Measurements from ENCODE around the gene ZEB2. TPM values are rescaled to one million over a fixed set of nuclear protein-coding genes. Genes with fewer than 3 reads are reported as not detected.
A peak's percentile ranks its signal among the peaks of the same experiment; 100 is the strongest.

The ZEB2 gene
- total and polyA plus RNA-seq, 12 donors, result 29.0 to 226 (median 142) TPM

DNA sequence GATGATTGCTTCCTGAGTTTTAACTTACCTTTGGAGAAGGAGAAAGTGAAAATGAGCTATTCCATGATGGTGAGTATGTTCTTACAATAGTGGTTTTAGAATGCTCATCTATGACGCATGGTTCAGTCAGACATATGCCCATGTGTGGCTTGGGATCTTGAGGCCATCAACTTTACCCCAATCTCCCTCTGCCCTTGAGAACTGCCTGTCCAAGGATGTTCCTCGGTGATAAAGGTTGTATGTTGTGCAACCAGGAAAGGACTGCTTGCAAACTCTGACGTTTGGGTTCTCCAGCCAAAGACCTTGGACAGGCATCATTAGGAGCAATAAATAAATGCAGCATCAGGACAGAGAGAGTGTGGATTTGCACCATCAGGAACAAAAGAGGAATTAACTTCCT, 165.0 kb downstream of the ZEB2 start:
- H3K9me3 ChIP-seq (replicated peaks in 1 of 3), result no peaks in the 10 kb centered on the region
- peak; percentile 59 to 87 (median 76) for DNase-seq
- H3K4me1 ChIP-seq (replicated peaks in 1 of 2), result peaks cover 9 to 25% of the 10 kb centered on the region in 2 donors
- no peaks in the 10 kb centered on the region for H3K36me3 ChIP-seq (replicated peaks in 1 of 2)
- TF ChIP-seq, protein P1, sequence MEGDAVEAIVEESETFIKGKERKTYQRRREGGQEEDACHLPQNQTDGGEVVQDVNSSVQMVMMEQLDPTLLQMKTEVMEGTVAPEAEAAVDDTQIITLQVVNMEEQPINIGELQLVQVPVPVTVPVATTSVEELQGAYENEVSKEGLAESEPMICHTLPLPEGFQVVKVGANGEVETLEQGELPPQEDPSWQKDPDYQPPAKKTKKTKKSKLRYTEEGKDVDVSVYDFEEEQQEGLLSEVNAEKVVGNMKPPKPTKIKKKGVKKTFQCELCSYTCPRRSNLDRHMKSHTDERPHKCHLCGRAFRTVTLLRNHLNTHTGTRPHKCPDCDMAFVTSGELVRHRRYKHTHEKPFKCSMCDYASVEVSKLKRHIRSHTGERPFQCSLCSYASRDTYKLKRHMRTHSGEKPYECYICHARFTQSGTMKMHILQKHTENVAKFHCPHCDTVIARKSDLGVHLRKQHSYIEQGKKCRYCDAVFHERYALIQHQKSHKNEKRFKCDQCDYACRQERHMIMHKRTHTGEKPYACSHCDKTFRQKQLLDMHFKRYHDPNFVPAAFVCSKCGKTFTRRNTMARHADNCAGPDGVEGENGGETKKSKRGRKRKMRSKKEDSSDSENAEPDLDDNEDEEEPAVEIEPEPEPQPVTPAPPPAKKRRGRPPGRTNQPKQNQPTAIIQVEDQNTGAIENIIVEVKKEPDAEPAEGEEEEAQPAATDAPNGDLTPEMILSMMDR (IDR thresholded peaks at IDR 0.05), result no peak
- TF ChIP-seq POLR2A (IDR thresholded peaks at IDR 0.05), result no peak
- H3K27ac ChIP-seq, result peak overlapping the region in 3 of 5 donors; percentile 3 to 56 (median 25)
- WGBS, 4 donors, result 11 to 32% (median 20%) methylated on average over 3 of the region's 3 CpGs
- intact Hi-C loops (cut with DNase I), result no loop called here
- no peaks in the 10 kb centered on the region for H3K27me3 ChIP-seq
- no peak overlapping the region for H3K4me3 ChIP-seq

DNA sequence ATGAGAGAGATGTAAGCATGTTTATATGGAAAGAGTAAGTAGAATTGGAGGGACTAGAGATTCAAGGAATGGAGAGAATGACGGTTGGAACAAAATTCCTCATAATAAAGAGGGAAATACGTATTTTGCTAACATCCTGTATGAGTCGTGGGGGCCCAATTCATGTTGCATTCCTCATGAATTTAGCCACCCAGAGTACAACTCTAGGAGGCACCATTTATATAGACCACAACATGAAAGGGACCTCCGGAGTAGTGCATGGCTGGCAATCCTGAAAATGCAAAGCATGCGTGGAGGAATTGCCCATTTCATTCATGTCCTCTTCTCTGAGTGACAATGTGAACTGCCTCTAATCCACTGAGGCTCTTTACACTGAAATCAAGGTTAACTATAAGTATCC, 168.2 kb downstream of the ZEB2 start:
- TF ChIP-seq POLR2A (IDR thresholded peaks at IDR 0.05), result no peak
- TF ChIP-seq, protein P1 (IDR thresholded peaks at IDR 0.05), result no peak
- Histone ChIP-seq H3K36me3 (replicated peaks in 1 of 2) (no peaks in the 10 kb centered on the region), H3K27ac (no peak overlapping the region), H3K4me3 (no peak overlapping the region), H3K4me1 (replicated peaks in 1 of 2) (peaks cover 9 to 18% of the 10 kb centered on the region in 2 donors), H3K27me3 (no peaks in the 10 kb centered on the region), H3K9me3 (replicated peaks in 1 of 3) (no peaks in the 10 kb centered on the region)
- 93 to 96% (median 94%) methylated on average over 5 of the region's 5 CpGs for WGBS, 4 donors
- intact Hi-C loops (cut with DNase I), result no loop called here
- no peak for DNase-seq

DNA sequence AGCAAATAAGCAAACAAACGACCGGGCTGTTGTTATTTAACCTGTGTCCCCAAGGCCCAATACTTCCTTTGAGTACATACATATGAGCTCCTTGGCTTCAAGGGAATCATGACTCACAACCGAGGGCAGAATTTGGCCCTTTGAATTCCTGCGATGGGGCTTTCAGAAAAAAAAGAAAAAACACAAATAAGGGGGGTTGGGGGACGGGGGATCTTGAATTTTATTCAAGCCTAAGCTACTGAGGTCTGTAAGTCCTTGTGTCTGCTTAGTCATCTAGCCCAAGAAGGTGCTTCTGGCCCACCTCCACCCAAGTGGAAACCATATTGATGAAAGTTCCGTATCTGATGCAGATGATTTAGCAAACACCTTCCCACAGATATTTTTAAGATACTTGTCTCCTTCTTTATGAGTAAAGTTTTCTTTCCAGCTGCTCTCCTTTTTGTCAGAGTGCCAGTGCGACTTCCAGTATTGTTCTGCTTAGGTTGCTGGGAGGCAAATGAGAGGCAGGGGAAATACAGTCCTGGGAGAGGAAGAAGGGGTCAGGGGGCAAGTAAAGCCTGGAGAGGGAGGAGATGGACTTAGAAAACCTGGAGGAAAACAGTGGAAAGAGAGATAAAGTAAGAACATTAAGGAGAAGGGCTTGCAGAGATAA, 169.6 kb downstream of the ZEB2 start:
- peak overlapping the region in 1 of 5 donors; percentile 33 for H3K27ac ChIP-seq
- H3K4me3 ChIP-seq, result no peak overlapping the region
- no peaks in the 10 kb centered on the region for H3K27me3 ChIP-seq
- WGBS, 4 donors, result 52 to 59% (median 53%) methylated on average over 7 of the region's 7 CpGs
- H3K9me3 ChIP-seq (replicated peaks in 1 of 3), result no peaks in the 10 kb centered on the region
- no peaks in the 10 kb centered on the region for H3K36me3 ChIP-seq (replicated peaks in 1 of 2)
- intact Hi-C loops (cut with DNase I), result no loop called here
- DNase-seq, result peak in 2 of 7 donors; percentile 23 to 26
- TF ChIP-seq, protein P1 (IDR thresholded peaks at IDR 0.05), result no peak
- TF ChIP-seq POLR2A (IDR thresholded peaks at IDR 0.05), result no peak
- peaks cover 9 to 17% of the 10 kb centered on the region in 2 donors for H3K4me1 ChIP-seq (replicated peaks in 1 of 2)

DNA sequence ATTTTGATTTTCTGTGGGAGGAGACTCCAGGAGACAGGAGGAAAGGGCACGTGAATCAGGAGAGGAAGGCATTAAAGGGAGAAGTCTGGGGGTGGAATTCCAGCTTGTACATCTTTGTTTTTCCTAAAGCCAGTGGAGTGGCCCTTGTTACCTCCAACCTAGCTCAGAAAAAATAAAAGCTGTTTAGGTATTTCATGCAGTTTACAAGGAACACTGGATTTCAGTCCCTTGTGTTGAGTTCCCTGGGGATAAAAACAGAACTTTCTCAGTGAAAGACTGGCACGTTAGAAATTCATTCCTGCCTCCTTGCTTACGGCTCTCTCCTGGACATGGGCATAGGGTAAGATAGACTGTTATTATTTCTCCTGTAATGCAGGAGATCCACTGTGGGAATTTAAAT, 170.2 kb downstream of the ZEB2 start:
- DNase-seq, result no peak
- H3K4me1 ChIP-seq (replicated peaks in 1 of 2), result peaks cover 9 to 11% of the 10 kb centered on the region in 2 donors
- 70 to 81% (median 81%) methylated on average over 3 of the region's 3 CpGs for WGBS, 4 donors
- H3K9me3 ChIP-seq (replicated peaks in 1 of 3), result no peaks in the 10 kb centered on the region
- H3K27me3 ChIP-seq, result no peaks in the 10 kb centered on the region
- no peak overlapping the region for H3K4me3 ChIP-seq
- intact Hi-C loops (cut with DNase I), result no loop called here
- no peak for TF ChIP-seq POLR2A (IDR thresholded peaks at IDR 0.05)
- H3K36me3 ChIP-seq (replicated peaks in 1 of 2), result no peaks in the 10 kb centered on the region
- H3K27ac ChIP-seq, result peak overlapping the region in 1 of 5 donors; percentile 33

DNA sequence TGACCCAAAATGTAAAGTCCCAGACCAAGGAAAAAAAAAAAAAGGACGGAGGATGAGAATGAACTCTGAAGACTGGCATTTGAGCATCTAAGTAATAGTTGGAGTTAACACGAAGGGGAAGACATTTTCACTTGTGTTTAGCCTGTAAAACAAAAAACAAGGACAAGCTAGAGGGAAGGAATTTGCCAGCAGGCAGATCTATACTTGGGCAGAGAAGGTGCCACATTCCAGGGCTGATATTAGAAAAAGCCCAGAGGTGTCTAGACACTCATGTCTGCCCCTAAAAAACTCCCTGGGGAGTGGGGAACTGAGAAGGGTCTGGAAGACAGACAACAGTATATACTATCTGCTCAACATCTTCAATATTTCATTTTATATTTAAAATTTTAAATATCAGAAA, 171.1 kb downstream of the ZEB2 start:
- intact Hi-C loops (cut with DNase I), result no loop called here
- Histone ChIP-seq H3K9me3 (replicated peaks in 1 of 3) (no peaks in the 10 kb centered on the region), H3K4me1 (replicated peaks in 1 of 2) (peaks cover 9 to 11% of the 10 kb centered on the region in 2 donors), H3K36me3 (replicated peaks in 1 of 2) (no peaks in the 10 kb centered on the region), H3K27ac (no peak overlapping the region), H3K27me3 (no peaks in the 10 kb centered on the region), H3K4me3 (no peak overlapping the region)
- no peak for TF ChIP-seq POLR2A (IDR thresholded peaks at IDR 0.05)
- TF ChIP-seq, protein P1 (IDR thresholded peaks at IDR 0.05), result no peak
- WGBS, 4 donors, result 72 to 87% (median 80%) methylated on average over 2 of the region's 2 CpGs
- no peak for DNase-seq

Measured in adrenal gland (tissue), 12 donors.